Muscle layer of duodenum (tissue), 2 donors: ENCODE data around the gene IGSF11.

Experiments
- H3K27ac ChIP-seq: one replicate; pipeline ENCODE4 v1.7.0; 2013; ENCODE audit warnings: mild to moderate bottlenecking, low read length
- H3K27me3 ChIP-seq: one replicate; pipeline ENCODE4 v1.7.0; 2013; ENCODE audit warnings: low read depth, mild to moderate bottlenecking, control low read depth, low read length
- H3K36me3 ChIP-seq, 2 donors: one replicate each; pipeline ENCODE4 v1.7.0; 2013; ENCODE audit warnings: low read length in 2 of 2, control low read depth in 1 of 2, mild to moderate bottlenecking in 1 of 2; ENCODE audit not compliant: insufficient read depth in 2 of 2, control insufficient read depth in 1 of 2
- H3K4me1 ChIP-seq, 2 donors: one replicate each; pipeline ENCODE4 v1.7.0; 2013; ENCODE audit warnings: low read length in 2 of 2, mild to moderate bottlenecking in 2 of 2, control low read depth in 1 of 2, moderate library complexity in 1 of 2; ENCODE audit not compliant: insufficient read depth in 2 of 2, control insufficient read depth in 1 of 2
- H3K4me3 ChIP-seq, 2 donors: one replicate each; pipeline ENCODE4 v1.7.0; 2013; ENCODE audit warnings: low read length in 2 of 2, low read depth in 1 of 2, mild to moderate bottlenecking in 1 of 2
- H3K9me3 ChIP-seq, 2 donors: one replicate each; pipeline ENCODE4 v1.7.0; 2013; ENCODE audit warnings: low read length in 2 of 2, control low read depth in 1 of 2, mild to moderate bottlenecking in 1 of 2; ENCODE audit not compliant: control insufficient read depth in 1 of 2
- donor health status: healthy.

The IGSF11 gene

DNA sequence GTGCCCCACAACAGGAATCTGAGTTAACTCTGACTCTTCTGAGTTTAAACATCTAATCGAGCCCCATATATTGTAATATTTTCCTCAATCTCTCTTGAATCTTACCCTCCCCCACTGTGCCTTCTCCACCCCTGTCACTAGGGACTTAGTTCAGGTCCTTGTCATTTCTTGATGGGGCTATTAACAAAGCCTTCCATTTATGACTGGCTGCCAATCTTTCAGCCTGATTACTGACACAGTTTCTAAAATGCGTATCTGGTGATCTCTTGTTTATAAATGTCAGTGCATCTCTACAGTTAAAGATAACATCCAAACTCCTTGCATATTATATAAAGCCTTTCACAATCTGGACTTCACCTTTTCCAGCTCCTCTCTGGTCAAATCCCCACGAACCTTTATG, 124.3 kb downstream of the IGSF11 start:
- Histone ChIP-seq H3K27ac (no peak overlapping the region), H3K9me3 (no peaks in the 10 kb centered on the region), H3K4me1 (no peaks in the 10 kb centered on the region), H3K36me3 (no peaks in the 10 kb centered on the region), H3K4me3 (no peak overlapping the region), H3K27me3 (no peaks in the 10 kb centered on the region)

- H3K36me3 ChIP-seq = no peaks in the 10 kb centered on the region
- no peak overlapping the region for H3K27ac ChIP-seq
- no peaks in the 10 kb centered on the region for H3K4me1 ChIP-seq
- no peaks in the 10 kb centered on the region for H3K9me3 ChIP-seq
- H3K4me3 ChIP-seq = no peak overlapping the region
- H3K27me3 ChIP-seq = no peaks in the 10 kb centered on the region
Measured at GRCh38 chr3:118909763-118910162, 124.9 kb downstream of the IGSF11 start.

GRCh38 chr3:118907909-118908308, 126.7 kb downstream of the IGSF11 start:
- Histone ChIP-seq H3K36me3 (no peaks in the 10 kb centered on the region), H3K4me1 (no peaks in the 10 kb centered on the region), H3K9me3 (no peaks in the 10 kb centered on the region), H3K27me3 (no peaks in the 10 kb centered on the region), H3K27ac (no peak overlapping the region), H3K4me3 (no peak overlapping the region)

- H3K4me1 ChIP-seq = no peaks in the 10 kb centered on the region
- H3K9me3 ChIP-seq = no peaks in the 10 kb centered on the region
- no peaks in the 10 kb centered on the region for H3K36me3 ChIP-seq
- H3K27me3 ChIP-seq = no peaks in the 10 kb centered on the region
- no peak overlapping the region for H3K27ac ChIP-seq
- H3K4me3 ChIP-seq = no peak overlapping the region
Measured at GRCh38 chr3:118900737-118901525, 133.7 kb downstream of the IGSF11 start.

DNA sequence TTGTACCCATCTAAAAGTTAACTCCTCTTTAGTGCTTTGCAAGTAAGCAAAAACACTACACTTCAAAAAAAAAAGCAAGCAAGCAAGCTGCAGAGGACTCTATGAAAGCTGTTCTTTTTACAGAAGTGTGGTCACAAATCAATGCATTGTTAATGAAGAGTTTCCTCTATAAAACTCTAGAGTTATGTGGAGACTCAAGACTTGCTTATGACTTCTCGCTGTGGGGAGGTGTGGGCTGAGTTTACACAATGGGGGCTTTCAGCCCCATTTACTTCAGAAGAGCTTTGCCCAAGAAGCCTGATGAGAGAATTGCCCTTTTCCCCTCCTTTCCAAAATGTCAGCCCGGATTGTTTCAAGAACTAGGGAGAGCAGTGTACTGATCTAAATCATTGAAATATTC, 144.4 kb downstream of the IGSF11 start:
- Histone ChIP-seq H3K9me3 (no peaks in the 10 kb centered on the region), H3K36me3 (no peaks in the 10 kb centered on the region), H3K27ac (no peak overlapping the region), H3K4me3 (no peak overlapping the region), H3K4me1 (no peaks in the 10 kb centered on the region), H3K27me3 (no peaks in the 10 kb centered on the region)

GRCh38 chr3:118889691-118890090, 145.0 kb downstream of the IGSF11 start:
- H3K27me3 ChIP-seq = no peaks in the 10 kb centered on the region
- no peak overlapping the region for H3K27ac ChIP-seq

GRCh38 chr3:118886708-118887107, 147.9 kb downstream of the IGSF11 start:
- Histone ChIP-seq H3K27me3 (no peaks in the 10 kb centered on the region), H3K4me1 (no peaks in the 10 kb centered on the region), H3K4me3 (no peak overlapping the region), H3K9me3 (no peaks in the 10 kb centered on the region), H3K27ac (no peak overlapping the region), H3K36me3 (no peaks in the 10 kb centered on the region)

More at GRCh38 chr3:118889691-118890090, 145.0 kb downstream of the IGSF11 start:
- Histone ChIP-seq H3K4me3 (no peak overlapping the region), H3K36me3 (no peaks in the 10 kb centered on the region), H3K9me3 (no peaks in the 10 kb centered on the region), H3K4me1 (no peaks in the 10 kb centered on the region)

DNA sequence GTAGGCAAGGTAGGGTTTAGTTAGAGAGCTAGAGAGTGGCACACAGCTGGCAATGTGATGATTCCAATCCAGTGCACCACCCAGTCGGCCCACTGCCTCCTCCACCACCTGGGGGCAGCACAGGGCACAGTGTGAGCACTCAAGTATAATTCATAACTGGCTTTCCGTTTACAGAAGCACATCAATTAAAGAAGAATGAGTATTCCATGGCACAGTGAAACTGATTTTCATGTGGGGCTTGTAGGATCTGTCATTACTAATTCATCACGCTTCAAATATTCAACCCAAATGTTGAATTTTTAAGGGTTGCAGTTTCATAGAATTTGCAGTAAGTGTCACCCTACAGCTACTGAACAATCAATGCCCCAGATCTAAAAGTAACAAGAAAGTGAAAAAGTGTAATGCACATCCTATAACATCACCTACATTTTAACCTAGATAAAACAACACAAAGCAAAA, 149.9 kb downstream of the IGSF11 start:
- H3K27me3 ChIP-seq = no peaks in the 10 kb centered on the region
- no peaks in the 10 kb centered on the region for H3K9me3 ChIP-seq
- no peak overlapping the region for H3K27ac ChIP-seq
- H3K36me3 ChIP-seq = no peaks in the 10 kb centered on the region
- no peaks in the 10 kb centered on the region for H3K4me1 ChIP-seq
- H3K4me3 ChIP-seq = no peak overlapping the region

- no peak overlapping the region for H3K27ac ChIP-seq
- no peaks in the 10 kb centered on the region for H3K4me1 ChIP-seq
- no peak overlapping the region for H3K4me3 ChIP-seq
- no peaks in the 10 kb centered on the region for H3K9me3 ChIP-seq
- H3K27me3 ChIP-seq = no peaks in the 10 kb centered on the region
- H3K36me3 ChIP-seq = no peaks in the 10 kb centered on the region
Measured at GRCh38 chr3:118882353-118882947, 152.2 kb downstream of the IGSF11 start.

- H3K9me3 ChIP-seq = peaks cover 0 to 11% of the 10 kb centered on the region in 2 donors
- H3K4me1 ChIP-seq = no peaks in the 10 kb centered on the region
- no peaks in the 10 kb centered on the region for H3K27me3 ChIP-seq
- H3K36me3 ChIP-seq = no peaks in the 10 kb centered on the region
- no peak overlapping the region for H3K4me3 ChIP-seq
- no peak overlapping the region for H3K27ac ChIP-seq
Measured at GRCh38 chr3:118868051-118868450, 166.6 kb downstream of the IGSF11 start.

GRCh38 chr3:118863731-118864322, 170.8 kb downstream of the IGSF11 start:
- no peak overlapping the region for H3K4me3 ChIP-seq
- H3K9me3 ChIP-seq = no peaks in the 10 kb centered on the region
- no peaks in the 10 kb centered on the region for H3K27me3 ChIP-seq
- H3K4me1 ChIP-seq = no peaks in the 10 kb centered on the region
- H3K36me3 ChIP-seq = no peaks in the 10 kb centered on the region
- H3K27ac ChIP-seq = no peak overlapping the region
